Stimulated activated CD8-positive, alpha-beta memory T cell treated with anti-CD3 and anti-CD28 coated beads, Interleukin-12 subunit alpha, Interleukin-12 subunit beta, amount 100 ng/mL, for 24 hours (primary cell): ENCODE results near the gene CDRT15L2.
"Not testable (repeated sequence)": the region's sequence is repeated elsewhere in the genome, so short reads cannot be mapped to it uniquely, and the experiment has no call there.

Experiments
- DNase-seq: peaks from one replicate; pipeline ENCODE4 v3.0.0-alpha.2; 2020; ENCODE audit errors: extremely low read depth

Gene CDRT15L2

GRCh38 chr17:20573216-20573615 is 6.3 kb upstream of the CDRT15L2 start:
- DNase-seq, result not testable (repeated sequence)

- not testable (repeated sequence) for DNase-seq
Measured at GRCh38 chr17:20575071-20575470, 4.5 kb upstream of the CDRT15L2 start.

DNA sequence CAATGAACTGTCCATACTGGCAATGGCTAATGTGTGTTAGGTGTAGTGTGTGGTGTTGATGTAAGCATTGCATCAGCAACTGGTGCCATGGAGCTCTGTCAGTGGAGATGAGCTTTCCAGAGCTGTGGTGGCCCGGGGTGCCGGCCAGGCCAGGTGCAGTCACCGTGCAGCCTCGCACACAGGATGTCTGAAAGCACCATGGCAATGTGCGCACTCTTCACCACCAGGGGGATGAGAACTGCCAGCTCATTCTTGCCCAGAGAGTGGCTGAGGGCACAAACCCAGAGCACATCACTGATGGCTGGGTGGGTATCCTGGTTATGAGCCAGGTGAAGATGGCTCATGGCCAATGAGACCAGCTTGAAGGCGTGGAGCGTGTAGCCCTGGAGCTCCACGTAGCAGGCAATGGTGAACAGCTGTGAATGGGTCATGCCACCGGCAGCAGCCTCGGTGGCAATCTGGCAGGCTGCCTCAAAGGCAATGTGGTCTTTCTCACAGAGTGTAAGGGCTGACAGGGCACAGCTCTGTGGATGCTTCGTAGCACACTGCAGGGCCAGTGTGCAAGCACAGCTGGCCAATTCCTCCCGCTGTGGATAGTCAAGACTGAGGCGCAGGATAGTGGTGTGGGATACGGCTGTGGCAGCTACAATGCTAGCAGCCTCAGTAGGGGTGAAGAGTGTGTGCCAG is 4.5 kb downstream of the CDRT15L2 start:
- DNase-seq, result not testable (repeated sequence)

- not testable (repeated sequence) for DNase-seq
Measured at GRCh38 chr17:20588744-20589453, 9.4 kb downstream of the CDRT15L2 start.

GRCh38 chr17:20589454-20589810 is 9.9 kb downstream of the CDRT15L2 start:
- not testable (repeated sequence) for DNase-seq

- not testable (repeated sequence) for DNase-seq
Measured at GRCh38 chr17:20591040-20591439, 11.5 kb downstream of the CDRT15L2 start.

GRCh38 chr17:20605568-20605967 is 26.0 kb downstream of the CDRT15L2 start:
- not testable (repeated sequence) for DNase-seq

DNA sequence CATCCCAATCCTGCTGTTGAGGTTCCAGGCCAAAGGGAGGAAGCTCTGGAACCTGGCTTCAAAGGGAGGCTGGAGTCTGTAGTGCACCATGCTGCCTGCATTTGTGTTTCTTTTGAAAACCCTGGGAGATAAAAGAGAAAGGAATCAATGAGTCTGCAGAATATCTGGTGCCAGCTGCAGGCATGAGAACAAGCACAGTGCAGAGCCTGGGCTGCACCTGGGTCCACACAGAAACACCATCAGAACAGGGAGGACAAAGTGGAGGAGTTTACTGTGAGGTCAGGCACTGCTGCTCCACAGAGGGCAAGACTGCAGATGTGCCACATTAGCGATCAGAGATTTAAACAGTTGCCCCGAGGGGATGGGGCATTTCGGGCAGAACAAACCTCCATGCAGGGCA is 30.0 kb downstream of the CDRT15L2 start:
- not testable (repeated sequence) for DNase-seq

DNA sequence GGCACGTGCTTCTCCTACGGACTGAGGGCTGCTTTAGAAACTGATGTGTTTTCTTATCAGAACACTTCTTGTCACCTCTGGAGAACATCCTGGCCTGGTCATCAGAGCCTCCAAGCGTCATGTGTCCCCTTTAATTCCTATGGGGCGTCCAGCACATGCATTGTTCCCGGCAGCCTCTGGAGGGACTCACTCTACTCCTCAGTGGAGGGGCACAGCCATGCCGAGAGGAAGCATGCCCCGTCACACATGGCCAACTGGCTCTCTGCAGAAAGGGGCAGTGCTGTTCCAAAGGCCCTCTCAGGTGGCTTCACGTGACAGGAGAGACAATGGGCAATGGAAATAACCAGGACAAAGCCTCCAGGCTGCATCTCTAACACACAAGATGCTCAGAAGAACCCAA is 31.8 kb downstream of the CDRT15L2 start:
- no peak for DNase-seq

GRCh38 chr17:20612635-20613034 is 33.1 kb downstream of the CDRT15L2 start:
- no peak for DNase-seq

- DNase-seq, result no peak
Measured at GRCh38 chr17:20613248-20613647, 33.7 kb downstream of the CDRT15L2 start.

DNA sequence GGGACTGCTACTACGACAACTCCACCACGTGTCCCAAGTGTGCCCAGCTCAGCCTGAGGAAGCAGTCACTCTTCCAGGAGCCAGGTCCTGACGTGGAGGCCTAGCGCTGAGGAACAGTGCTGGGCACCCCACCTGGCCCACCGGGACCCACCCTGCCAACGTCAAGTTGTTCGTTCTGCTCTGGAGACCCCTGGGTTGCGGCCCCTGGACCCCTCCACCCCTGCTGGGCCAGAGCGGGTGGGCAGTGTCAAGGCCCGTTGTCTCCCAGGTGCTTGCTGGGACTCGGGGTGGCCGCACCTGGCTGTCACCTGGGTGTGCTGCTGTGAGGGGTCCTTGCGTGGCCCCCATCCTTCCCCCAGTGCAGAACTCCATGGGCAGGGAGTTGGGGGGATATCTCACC is 34.4 kb downstream of the CDRT15L2 start:
- no peak for DNase-seq

DNA sequence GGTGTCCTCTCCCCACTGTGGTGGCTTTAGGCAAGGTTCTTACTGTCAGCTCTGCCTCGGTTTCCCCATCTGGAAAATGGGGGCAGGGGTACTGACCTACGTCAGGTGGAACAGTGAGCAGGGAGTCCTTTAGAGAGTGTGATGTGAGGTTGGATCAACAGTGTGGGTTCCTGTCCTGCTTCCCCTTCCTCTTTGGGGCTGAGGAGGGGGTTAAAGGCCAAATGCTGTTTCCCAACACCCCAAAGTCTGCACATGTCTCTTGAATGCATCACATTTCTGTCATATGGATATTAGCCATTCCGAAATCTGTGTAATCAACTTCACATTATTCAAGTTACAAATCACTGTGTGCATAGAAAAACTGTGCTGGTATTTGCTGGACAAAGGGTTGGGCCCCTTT is 35.9 kb downstream of the CDRT15L2 start:
- not testable (repeated sequence) for DNase-seq
